Naive thymus-derived CD8-positive, alpha-beta T cell (primary cell): ENCODE measurements around the gene ICAM3. TPM values are rescaled to one million over a fixed set of nuclear protein-coding genes. Genes with fewer than 3 reads are reported as not detected.

Experiments
- ATAC-seq, 2 donors: fragments of 150-1000 bp; cut with Tn5 transposase in 1 of 2; sonication (Bioruptor Pico), chemical (Tn5 transposase) in 1 of 2; 1 replicate in 1 of 2; 2 replicates in 1 of 2; pipeline ENCODE4 v1.10.0; 2021; ENCODE audit warnings: mild to moderate bottlenecking in 2 of 2, moderate library complexity in 2 of 2
- POLR2A ChIA-PET: fragments of 350-600 bp; sonication (Branson Sonifier 250); formaldehyde crosslinking; loops from one replicate; lab custom pipeline; 2021; ENCODE audit warnings: antibody characterized with exemption; lab: Charles Lee
- DNase-seq, 10 donors: peaks; one replicate each; pipeline versions ENCODE4 v3.0.0 to v3.0.0-alpha.2; 2020 to 2022
- H3K27ac Mint-ChIP-seq, 10 donors: one replicate each; pipeline ENCODE4 v1.8.0; 2020 to 2022; ENCODE audit warnings: mild to moderate bottlenecking in 10 of 10, mixed read lengths in 10 of 10, moderate library complexity in 4 of 10, inconsistent platforms in 1 of 10
- H3K27me3 Mint-ChIP-seq, 5 donors: one replicate each; pipeline ENCODE4 v1.8.0; 2021 to 2022; ENCODE audit warnings: mixed read lengths in 5 of 5
- H3K36me3 Mint-ChIP-seq, 3 donors: one replicate each; pipeline ENCODE4 v1.8.0; 2020 to 2022; ENCODE audit warnings: mixed read lengths in 3 of 3, mild to moderate bottlenecking in 2 of 3, inconsistent platforms in 1 of 3
- H3K4me1 Mint-ChIP-seq, 4 donors: one replicate each; pipeline ENCODE4 v1.8.0; 2021 to 2022; ENCODE audit warnings: mixed read lengths in 4 of 4
- H3K4me3 Mint-ChIP-seq, 10 donors: one replicate each; pipeline ENCODE4 v1.8.0; 2020 to 2022; ENCODE audit warnings: mild to moderate bottlenecking in 10 of 10, mixed read lengths in 10 of 10, moderate library complexity in 6 of 10, inconsistent platforms in 1 of 10
- H3K9me3 Mint-ChIP-seq, 9 donors: one replicate each; pipeline ENCODE4 v1.8.0; 2020 to 2022; ENCODE audit warnings: mixed read lengths in 9 of 9, mild to moderate bottlenecking in 3 of 9, inconsistent platforms in 1 of 9, moderate library complexity in 1 of 9
- polyA plus RNA-seq, 3 donors: library from polyadenylated mRNA; unstranded; fragments of 300-500 nt; fragmentation: Illumina TruSeq; gene quantifications; one replicate each; pipeline ENCODE4 v1.2.3, GENCODE V29; 2021
- total RNA-seq, 8 experiments: library from RNA in 2 of 8; stranded (reverse) in 2 of 8; gene quantifications; one replicate each; pipeline ENCODE4 v1.2.3 and lab custom pipeline; 2021 to 2026

ICAM3 gene
- total and polyA plus RNA-seq, 5 experiments from 2014 or later, result 122 to 229 (median 214) TPM

DNA sequence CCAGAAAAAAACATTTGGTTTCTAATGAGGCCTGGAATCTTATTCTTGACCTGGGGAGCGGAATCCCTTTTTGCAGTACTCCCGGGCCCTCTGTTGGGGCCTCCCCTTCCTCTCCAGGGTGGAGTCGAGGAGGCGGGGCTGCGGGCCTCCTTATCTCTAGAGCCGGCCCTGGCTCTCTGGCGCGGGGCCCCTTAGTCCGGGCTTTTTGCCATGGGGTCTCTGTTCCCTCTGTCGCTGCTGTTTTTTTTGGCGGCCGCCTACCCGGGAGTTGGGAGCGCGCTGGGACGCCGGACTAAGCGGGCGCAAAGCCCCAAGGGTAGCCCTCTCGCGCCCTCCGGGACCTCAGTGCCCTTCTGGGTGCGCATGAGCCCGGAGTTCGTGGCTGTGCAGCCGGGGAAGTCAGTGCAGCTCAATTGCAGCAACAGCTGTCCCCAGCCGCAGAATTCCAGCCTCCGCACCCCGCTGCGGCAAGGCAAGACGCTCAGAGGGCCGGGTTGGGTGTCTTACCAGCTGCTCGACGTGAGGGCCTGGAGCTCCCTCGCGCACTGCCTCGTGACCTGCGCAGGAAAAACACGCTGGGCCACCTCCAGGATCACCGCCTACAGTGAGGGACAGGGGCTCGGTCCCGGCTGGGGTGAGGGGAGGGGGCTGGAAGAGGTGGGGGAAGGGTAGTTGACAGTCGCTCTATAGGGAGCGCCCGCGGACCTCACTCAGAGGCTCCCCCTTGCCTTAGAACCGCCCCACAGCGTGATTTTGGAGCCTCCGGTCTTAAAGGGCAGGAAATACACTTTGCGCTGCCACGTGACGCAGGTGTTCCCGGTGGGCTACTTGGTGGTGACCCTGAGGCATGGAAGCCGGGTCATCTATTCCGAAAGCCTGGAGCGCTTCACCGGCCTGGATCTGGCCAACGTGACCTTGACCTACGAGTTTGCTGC is 52.4 kb downstream of the ICAM3 start, which contains the start of gene ICAM4:
Gene ICAM4, plus strand, starts transcription at position 153 of the 935 bp plus-strand sequence. Its CDS starts 58 bp downstream, at position 211.
- peak within 1 kb of the TSS; percentile 42 to 91 (median 78) for H3K4me3 Mint-ChIP-seq
- ATAC-seq (no peak), DNase-seq (no peak)
- H3K4me1 Mint-ChIP-seq, result peaks cover 27 to 64% (median 50%) of the 10 kb centered on the region in 4 donors
- H3K36me3 Mint-ChIP-seq, result peaks cover 9 to 26% (median 10%) of the 10 kb centered on the region in 3 donors
- peaks cover 8 to 41% (median 23%) of the 10 kb centered on the region in 5 donors for H3K27me3 Mint-ChIP-seq
- peak within 1 kb of the TSS in 2 of 10 donors; percentile 12 to 23 for H3K27ac Mint-ChIP-seq
- POLR2A ChIA-PET, result interaction anchor here (0.5 to 1.6 kb wide), 3 partner anchors 16 to 345 kb away, joined by 3 to 5 read pairs (median 3); partner anchors contain the start of genes ICAM1 and TYK2
- H3K9me3 Mint-ChIP-seq, result no peaks in the 10 kb centered on the region

DNA sequence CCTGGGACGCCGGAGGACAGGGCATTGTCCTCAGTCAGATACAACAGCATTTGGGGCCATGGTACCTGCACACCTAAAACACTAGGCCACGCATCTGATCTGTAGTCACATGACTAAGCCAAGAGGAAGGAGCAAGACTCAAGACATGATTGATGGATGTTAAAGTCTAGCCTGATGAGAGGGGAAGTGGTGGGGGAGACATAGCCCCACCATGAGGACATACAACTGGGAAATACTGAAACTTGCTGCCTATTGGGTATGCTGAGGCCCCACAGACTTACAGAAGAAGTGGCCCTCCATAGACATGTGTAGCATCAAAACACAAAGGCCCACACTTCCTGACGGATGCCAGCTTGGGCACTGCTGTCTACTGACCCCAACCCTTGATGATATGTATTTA is 54.0 kb downstream of the ICAM3 start:
- Mint-ChIP-seq H3K9me3 (no peaks in the 10 kb centered on the region), H3K27ac (peak overlapping the region in 1 of 10 donors; percentile 26), H3K27me3 (peaks cover 2 to 25% (median 14%) of the 10 kb centered on the region in 5 donors), H3K4me3 (no peak overlapping the region), H3K36me3 (peaks cover 9 to 33% (median 10%) of the 10 kb centered on the region in 3 donors), H3K4me1 (peaks cover 18 to 50% (median 34%) of the 10 kb centered on the region in 4 donors)
- POLR2A ChIA-PET, result interaction anchor here (0.6 to 1.6 kb wide), 3 partner anchors 15 to 702 kb away, joined by 3 to 5 read pairs (median 4); partner anchors contain the start of genes ICAM1 and TYK2
- ATAC-seq (no peak), DNase-seq (no peak)

- Mint-ChIP-seq H3K27ac (no peak overlapping the region), H3K27me3 (peaks cover 2 to 21% (median 10%) of the 10 kb centered on the region in 5 donors), H3K9me3 (no peaks in the 10 kb centered on the region), H3K36me3 (peaks cover 9 to 34% (median 10%) of the 10 kb centered on the region in 3 donors), H3K4me1 (peaks cover 17 to 49% (median 32%) of the 10 kb centered on the region in 4 donors), H3K4me3 (no peak overlapping the region)
- ATAC-seq (no peak), DNase-seq (no peak)
- POLR2A ChIA-PET, result no interaction called here
Observed at GRCh38 chr19:10284960-10285278, 54.5 kb downstream of the ICAM3 start.

DNA sequence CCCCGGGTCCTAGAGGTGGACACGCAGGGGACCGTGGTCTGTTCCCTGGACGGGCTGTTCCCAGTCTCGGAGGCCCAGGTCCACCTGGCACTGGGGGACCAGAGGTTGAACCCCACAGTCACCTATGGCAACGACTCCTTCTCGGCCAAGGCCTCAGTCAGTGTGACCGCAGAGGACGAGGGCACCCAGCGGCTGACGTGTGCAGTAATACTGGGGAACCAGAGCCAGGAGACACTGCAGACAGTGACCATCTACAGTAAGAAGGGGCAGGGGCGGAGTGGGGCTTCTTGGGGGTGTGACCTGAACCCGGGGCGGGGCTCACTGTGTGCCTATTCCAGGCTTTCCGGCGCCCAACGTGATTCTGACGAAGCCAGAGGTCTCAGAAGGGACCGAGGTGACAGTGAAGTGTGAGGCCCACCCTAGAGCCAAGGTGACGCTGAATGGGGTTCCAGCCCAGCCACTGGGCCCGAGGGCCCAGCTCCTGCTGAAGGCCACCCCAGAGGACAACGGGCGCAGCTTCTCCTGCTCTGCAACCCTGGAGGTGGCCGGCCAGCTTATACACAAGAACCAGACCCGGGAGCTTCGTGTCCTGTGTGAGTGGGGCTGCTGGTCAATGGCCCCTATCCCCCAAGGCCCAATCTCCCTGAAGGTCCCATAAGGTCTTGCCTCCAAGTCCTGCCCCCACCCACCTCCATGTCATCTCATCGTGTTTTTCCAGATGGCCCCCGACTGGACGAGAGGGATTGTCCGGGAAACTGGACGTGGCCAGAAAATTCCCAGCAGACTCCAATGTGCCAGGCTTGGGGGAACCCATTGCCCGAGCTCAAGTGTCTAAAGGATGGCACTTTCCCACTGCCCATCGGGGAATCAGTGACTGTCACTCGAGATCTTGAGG is 55.1 kb downstream of the ICAM3 start:
- Mint-ChIP-seq H3K4me1 (peaks cover 20 to 52% (median 35%) of the 10 kb centered on the region in 4 donors), H3K27ac (no peak overlapping the region), H3K4me3 (no peak overlapping the region), H3K9me3 (no peaks in the 10 kb centered on the region), H3K36me3 (peaks cover 9 to 38% (median 10%) of the 10 kb centered on the region in 3 donors), H3K27me3 (peaks cover 2 to 19% (median 10%) of the 10 kb centered on the region in 5 donors)
- POLR2A ChIA-PET, result no interaction called here
- DNase-seq (no peak), ATAC-seq (no peak)

Other genes with a start within 250 kb of the ICAM3 start
- 1 to 10 TPM; 1.3 to 1.8 TPM for gene ANGPTL6, start 236.9 kb downstream of the ICAM3 start, total RNA-seq
- under 1 TPM; 0.54 to 0.82 (median 0.65) TPM for gene ANGPTL6, start 236.9 kb downstream of the ICAM3 start, polyA plus RNA-seq
- 100 to 1,000 TPM; 109 to 122 TPM for gene PPAN, start 233.3 kb downstream of the ICAM3 start, total RNA-seq
- gene PPAN, start 233.3 kb downstream of the ICAM3 start, polyA plus RNA-seq, result 10 to 100 TPM; 15.7 to 42.7 (median 25.8) TPM
- 10 to 100 TPM; 61.4 to 68.0 TPM for gene P2RY11, start 227.9 kb downstream of the ICAM3 start, total RNA-seq
- gene P2RY11, start 227.9 kb downstream of the ICAM3 start, polyA plus RNA-seq, result 1 to 10 TPM; 2.2 to 4.2 (median 2.9) TPM
- 100 to 1,000 TPM; 363 to 378 TPM for gene EIF3G, start 219.7 kb downstream of the ICAM3 start, total RNA-seq
- 100 to 1,000 TPM; 226 to 282 (median 269) TPM for gene EIF3G, start 219.7 kb downstream of the ICAM3 start, polyA plus RNA-seq
- gene DNMT1, start 144.7 kb downstream of the ICAM3 start, total RNA-seq, result 100 to 1,000 TPM; 228 to 231 TPM
- gene DNMT1, start 144.7 kb downstream of the ICAM3 start, polyA plus RNA-seq, result 100 to 1,000 TPM in 2 of 3 donors, 10 to 100 TPM in 1; 93.7 to 146 (median 142) TPM
- gene S1PR2, start 108.3 kb downstream of the ICAM3 start, total RNA-seq, result 1 to 10 TPM; 3.0 TPM
- gene S1PR2, start 108.3 kb downstream of the ICAM3 start, polyA plus RNA-seq, result under 1 TPM; 0.18 to 0.60 (median 0.48) TPM
- gene MRPL4, start 87.4 kb downstream of the ICAM3 start, total RNA-seq, result 10 to 100 TPM; 47.9 to 50.8 TPM
- gene MRPL4, start 87.4 kb downstream of the ICAM3 start, polyA plus RNA-seq, result 10 to 100 TPM; 25.3 to 50.6 (median 31.3) TPM
- gene ICAM1, start 68.5 kb downstream of the ICAM3 start, total RNA-seq, result 1 to 10 TPM; 1.9 to 2.0 TPM
- 1 to 10 TPM; 1.2 to 3.9 (median 2.8) TPM for gene ICAM1, start 68.5 kb downstream of the ICAM3 start, polyA plus RNA-seq
- gene ICAM4, start 52.7 kb downstream of the ICAM3 start, total RNA-seq, result under 1 TPM in 1 of 2 experiments, not detected in 1; 0.57 TPM
- gene ICAM4, start 52.7 kb downstream of the ICAM3 start, polyA plus RNA-seq, result under 1 TPM in 2 of 3 donors, not detected in 1; 0.22 to 0.42 TPM
- gene ICAM5, start 49.7 kb downstream of the ICAM3 start, total RNA-seq, result not detected
- gene ICAM5, start 49.7 kb downstream of the ICAM3 start, polyA plus RNA-seq, result not detected
- gene ZGLP1, start 29.8 kb downstream of the ICAM3 start, total RNA-seq, result 10 to 100 TPM; 10.0 to 12.2 TPM
- under 1 TPM in 1 of 3 donors, not detected in 2; 0.27 TPM for gene ZGLP1, start 29.8 kb downstream of the ICAM3 start, polyA plus RNA-seq
- gene FDX2, start 23.6 kb downstream of the ICAM3 start, total RNA-seq, result 10 to 100 TPM; 11.9 to 14.9 TPM
- gene FDX2, start 23.6 kb downstream of the ICAM3 start, polyA plus RNA-seq, result 10 to 100 TPM; 14.3 to 26.7 (median 18.4) TPM
- 10 to 100 TPM; 52.1 to 55.8 TPM for gene RAVER1, start 6.1 kb downstream of the ICAM3 start, total RNA-seq
- 10 to 100 TPM; 11.2 to 23.6 (median 17.5) TPM for gene RAVER1, start 6.1 kb downstream of the ICAM3 start, polyA plus RNA-seq
- gene TYK2, start 40.9 kb upstream of the ICAM3 start, total RNA-seq, result 100 to 1,000 TPM; 313 to 319 TPM
- 10 to 100 TPM; 33.4 to 50.3 (median 43.9) TPM for gene TYK2, start 40.9 kb upstream of the ICAM3 start, polyA plus RNA-seq
- gene CDC37, start 63.9 kb upstream of the ICAM3 start, total RNA-seq, result 100 to 1,000 TPM; 155 to 158 TPM
- gene CDC37, start 63.9 kb upstream of the ICAM3 start, polyA plus RNA-seq, result 10 to 100 TPM; 63.2 to 81.1 (median 65.6) TPM
- under 1 TPM; 0.88 to 0.99 TPM for gene PDE4A, start 80.9 kb upstream of the ICAM3 start, total RNA-seq
- gene PDE4A, start 80.9 kb upstream of the ICAM3 start, polyA plus RNA-seq, result 1 to 10 TPM in 2 of 3 donors, under 1 TPM in 1; 0.33 to 2.5 (median 1.9) TPM
- 10 to 100 TPM; 34.6 to 35.2 TPM for gene KEAP1, start 163.7 kb upstream of the ICAM3 start, total RNA-seq
- gene KEAP1, start 163.7 kb upstream of the ICAM3 start, polyA plus RNA-seq, result 10 to 100 TPM; 15.1 to 25.7 (median 20.1) TPM
- under 1 TPM; 0.81 to 0.85 TPM for gene S1PR5, start 177.8 kb upstream of the ICAM3 start, total RNA-seq
- 10 to 100 TPM in 1 of 3 donors, 1 to 10 TPM in 1, under 1 TPM in 1; 0.99 to 77.2 (median 2.1) TPM for gene S1PR5, start 177.8 kb upstream of the ICAM3 start, polyA plus RNA-seq
- 10 to 100 TPM; 52.0 to 53.4 TPM for gene ATG4D, start 204.3 kb upstream of the ICAM3 start, total RNA-seq
- 10 to 100 TPM in 2 of 3 donors, 1 to 10 TPM in 1; 9.2 to 19.3 (median 12.2) TPM for gene ATG4D, start 204.3 kb upstream of the ICAM3 start, polyA plus RNA-seq
- 10 to 100 TPM; 57.8 to 68.4 TPM for gene KRI1, start 226.4 kb upstream of the ICAM3 start, total RNA-seq
- 10 to 100 TPM; 12.8 to 46.9 (median 20.9) TPM for gene KRI1, start 226.4 kb upstream of the ICAM3 start, polyA plus RNA-seq
- 10 to 100 TPM; 27.2 to 28.1 TPM for gene CDKN2D, start 229.4 kb upstream of the ICAM3 start, total RNA-seq
- 100 to 1,000 TPM in 2 of 3 donors, 10 to 100 TPM in 1; 81.6 to 145 (median 108) TPM for gene CDKN2D, start 229.4 kb upstream of the ICAM3 start, polyA plus RNA-seq
- gene AP1M2, start 247.7 kb upstream of the ICAM3 start, total RNA-seq, result not detected
- gene AP1M2, start 247.7 kb upstream of the ICAM3 start, polyA plus RNA-seq, result under 1 TPM in 1 of 3 donors, not detected in 2; 0.25 TPM